IMR-90 (cell line): ENCODE results near the gene SARNP. TPM values are rescaled to one million over a fixed set of nuclear protein-coding genes. Genes with fewer than 3 reads are reported as not detected.

Experiments used
- ATAC-seq: fragments of 200-7000 bp; cut with Tn5 transposase; 2 replicates; pipeline ENCODE4 v1.9.1; 2020; ENCODE audit warnings: low read depth, mild to moderate bottlenecking, moderate library complexity
- BruUV-seq: library from RNA; stranded (reverse); fragments of 400-500 nt; replicated peaks from 2 replicates; lab custom pipeline; 2021; lab: Mats Ljungman, UMichigan
- CTCF ChIA-PET: fragments of 300-600 bp; formaldehyde crosslinking; extraction: SDS; loops from one replicate; lab custom pipeline; 2021; ENCODE audit warnings: antibody characterized with exemption; lab: Yijun Ruan, JAX
- POLR2A ChIA-PET: fragments of 300-600 bp; sonication (Branson Sonifier 250); formaldehyde crosslinking; loops from one replicate; lab custom pipeline; 2022; ENCODE audit warnings: antibody characterized with exemption; ENCODE audit not compliant: unreplicated experiment; lab: Charles Lee
- DNase-seq: peaks from one replicate; pipeline ENCODE4 v3.0.0; 2013
- H2AFZ ChIP-seq: replicated peaks from 2 replicates; pipeline ENCODE3; 2013; ENCODE audit warnings: low read length, mild to moderate bottlenecking; ENCODE audit not compliant: poor library complexity
- H2AK5ac ChIP-seq: 2 replicates; pipeline ENCODE4 v1.6.1; 2013; ENCODE audit warnings: low read depth, low read length, inconsistent platforms
- H2AK9ac ChIP-seq: replicated peaks from 2 replicates; pipeline ENCODE3; 2013; ENCODE audit warnings: mild to moderate bottlenecking, low read depth, low read length, moderate library complexity; ENCODE audit not compliant: poor library complexity
- H2BK120ac ChIP-seq: 2 replicates; pipeline ENCODE4 v1.6.1; 2013; ENCODE audit warnings: low read depth, low read length, inconsistent platforms
- H2BK15ac ChIP-seq: 3 replicates; pipeline ENCODE4 v1.6.1; 2013; ENCODE audit warnings: low read depth, low read length, inconsistent platforms
- H2BK20ac ChIP-seq: 2 replicates; pipeline ENCODE4 v1.6.1; 2013; ENCODE audit warnings: low read depth, mild to moderate bottlenecking, inconsistent platforms, low read length, moderate library complexity
- H2BK5ac ChIP-seq: 2 replicates; pipeline ENCODE4 v1.6.1; 2013; ENCODE audit warnings: mild to moderate bottlenecking, low read depth, low read length, inconsistent platforms; ENCODE audit not compliant: poor library complexity, severe bottlenecking
- H3K14ac ChIP-seq: replicated peaks from 2 replicates; pipeline ENCODE4 v1.6.1; 2013; ENCODE audit warnings: low read depth, low read length, inconsistent platforms
- H3K18ac ChIP-seq: 2 replicates; pipeline ENCODE4 v1.6.1; 2013; ENCODE audit warnings: low read depth, low read length, control low read depth
- H3K23ac ChIP-seq: 2 replicates; pipeline ENCODE4 v1.6.1; 2013; ENCODE audit warnings: low read depth, low read length, inconsistent platforms
- H3K27ac ChIP-seq: 2 replicates; pipeline ENCODE4 v1.5.1; 2013; ENCODE audit warnings: mild to moderate bottlenecking, control low read depth, low read length; ENCODE audit not compliant: insufficient read depth
- H3K27me3 ChIP-seq: 2 replicates; pipeline ENCODE4 v1.6.1; 2013; ENCODE audit warnings: low read length; ENCODE audit not compliant: control insufficient read depth, insufficient read depth
- H3K36me3 ChIP-seq: 2 replicates; pipeline ENCODE4 v1.6.1; 2013; ENCODE audit warnings: low read length, mixed read lengths; ENCODE audit not compliant: control insufficient read depth, insufficient read depth
- H3K4ac ChIP-seq: 2 replicates; pipeline ENCODE4 v1.6.1; 2013; ENCODE audit warnings: low read depth, low read length, inconsistent platforms
- H3K4me1 ChIP-seq: 2 replicates; pipeline ENCODE4 v1.6.1; 2013; ENCODE audit warnings: low read length, mixed read lengths; ENCODE audit not compliant: control insufficient read depth, insufficient read depth
- H3K4me2 ChIP-seq: 2 replicates; pipeline ENCODE4 v1.6.1; 2013; ENCODE audit warnings: low read depth, mild to moderate bottlenecking, control low read depth, low read length, moderate library complexity
- H3K4me3 ChIP-seq: 2 replicates; pipeline ENCODE4 v1.5.1; 2013; ENCODE audit warnings: low read depth, mild to moderate bottlenecking, control low read depth, low read length, moderate library complexity; ENCODE audit not compliant: insufficient read depth
- H3K56ac ChIP-seq: 2 replicates; pipeline ENCODE4 v1.6.1; 2013; ENCODE audit warnings: low read length, inconsistent platforms; ENCODE audit not compliant: insufficient read depth; ENCODE audit errors: extremely low read depth
- H3K79me1 ChIP-seq, 2 experiments: 2 replicates each; pipeline ENCODE4 v1.6.1; 2013; ENCODE audit warnings: low read length in 2 of 2, inconsistent platforms in 1 of 2, low read depth in 1 of 2
- H3K9ac ChIP-seq: 2 replicates; pipeline ENCODE4 v1.6.1; 2013; ENCODE audit warnings: low read depth, low read length, control low read depth
- H3K9me1 ChIP-seq: 2 replicates; pipeline ENCODE4 v1.6.1; 2013; ENCODE audit warnings: low read length, inconsistent platforms; ENCODE audit not compliant: insufficient read depth
- H3K9me3 ChIP-seq: 2 replicates; pipeline ENCODE4 v1.6.1; 2013; ENCODE audit warnings: low read length; ENCODE audit not compliant: control insufficient read depth, insufficient read depth
- H4K20me1 ChIP-seq: 2 replicates; pipeline ENCODE4 v1.6.1; 2013; ENCODE audit warnings: low read length, inconsistent platforms; ENCODE audit not compliant: insufficient read depth
- H4K5ac ChIP-seq: 2 replicates; pipeline ENCODE4 v1.6.1; 2013; ENCODE audit warnings: mild to moderate bottlenecking, low read depth, low read length, control low read depth
- H4K8ac ChIP-seq, 2 experiments: 2 replicates each; pipeline ENCODE4 v1.6.1; 2013; ENCODE audit warnings: low read depth in 2 of 2, low read length in 2 of 2, control low read depth in 1 of 2, inconsistent platforms in 1 of 2
- H4K91ac ChIP-seq: 2 replicates; pipeline ENCODE4 v1.6.1; 2013; ENCODE audit warnings: low read depth, low read length, inconsistent platforms; ENCODE audit not compliant: insufficient read depth
- BHLHE40 ChIP-seq: fragments of 150-350 bp; IDR thresholded peaks from 2 replicates; pipeline ENCODE4 v1.6.1; 2016; ENCODE audit warnings: mild to moderate bottlenecking, low read depth, low read length
- CEBPB ChIP-seq: IDR thresholded peaks from 2 replicates; pipeline ENCODE4 v1.6.1; 2012; ENCODE audit warnings: low read depth, low read length, improper control_type of control experiment
- CHD1 ChIP-seq: IDR thresholded peaks from 2 replicates; pipeline ENCODE4 v1.6.1; 2012; ENCODE audit warnings: low read depth, low read length, improper control_type of control experiment
- CTCF ChIP-seq: conservative IDR thresholded peaks from 2 replicates; pipeline ENCODE4 v1.5.1; 2012; ENCODE audit warnings: mild to moderate bottlenecking, low read depth, low read length, improper control_type of control experiment
- FOS ChIP-seq: fragments of 150-350 bp; IDR thresholded peaks from 2 replicates; pipeline ENCODE4 v1.6.1; 2016; ENCODE audit warnings: low read depth, low read length
- MAFK ChIP-seq: IDR thresholded peaks from 2 replicates; pipeline ENCODE4 v1.6.1; 2012; ENCODE audit warnings: low read depth, low read length, improper control_type of control experiment
- MAZ ChIP-seq: IDR thresholded peaks from 2 replicates; pipeline ENCODE4 v1.6.1; 2012; ENCODE audit warnings: low read depth, mild to moderate bottlenecking, low read length, improper control_type of control experiment, moderate library complexity, borderline replicate concordance
- MXI1 ChIP-seq: IDR thresholded peaks from 2 replicates; pipeline ENCODE4 v1.6.1; 2012; ENCODE audit warnings: low read depth, mild to moderate bottlenecking, low read length, moderate library complexity, borderline replicate concordance
- NFE2L2 ChIP-seq: fragments of 150-350 bp; IDR thresholded peaks from 2 replicates; pipeline ENCODE4 v1.6.1; 2016; ENCODE audit warnings: low read depth, mild to moderate bottlenecking, low read length
- POLR2A ChIP-seq: IDR thresholded peaks from 2 replicates; pipeline ENCODE4 v1.6.1; 2012; ENCODE audit warnings: mild to moderate bottlenecking, low read depth, low read length
- RAD21 ChIP-seq: IDR thresholded peaks from 2 replicates; pipeline ENCODE4 v1.6.1; 2012; ENCODE audit warnings: low read length, improper control_type of control experiment
- RCOR1 ChIP-seq: IDR thresholded peaks from 2 replicates; pipeline ENCODE4 v1.6.1; 2012; ENCODE audit warnings: mild to moderate bottlenecking, low read length, improper control_type of control experiment; ENCODE audit not compliant: insufficient replicate concordance
- RFX5 ChIP-seq: IDR thresholded peaks from 2 replicates; pipeline ENCODE4 v1.8.0; 2012; ENCODE audit warnings: low read depth, mild to moderate bottlenecking, low read length, moderate library complexity
- SMC3 ChIP-seq: fragments of 150-350 bp; IDR thresholded peaks from 2 replicates; pipeline ENCODE4 v1.6.1; 2016; ENCODE audit warnings: low read depth, mild to moderate bottlenecking, antibody characterized with exemption, low read length, moderate library complexity
- USF2 ChIP-seq: fragments of 150-350 bp; IDR thresholded peaks from 2 replicates; pipeline ENCODE4 v1.6.1; 2017; ENCODE audit warnings: mild to moderate bottlenecking, antibody characterized with exemption, low read length, low read depth
- WGBS, 2 experiments: methylation state at CpG; one replicate each; pipeline versions ENCODE4 v1.1.5 to v1.1.7; 2013; ENCODE audit warnings: missing lambda C conversion rate in 2 of 2; ENCODE audit not compliant: insufficient read length in 1 of 2; ENCODE audit errors: extremely low coverage in 2 of 2; 5-methylcytosine and 5-hydroxymethylcytosine counted together
- dilution Hi-C: fragments of 300-500 bp; cut with HindIII; formaldehyde crosslinking; loops from one replicate; pipeline ENCODE4 v1.14.3; 2018; ENCODE audit warnings: low sequenced_read_pairs; ENCODE audit not compliant: unreplicated experiment
- in situ Hi-C: fragments of 300-500 bp; cut with MboI; formaldehyde crosslinking; loops from 3 replicates; pipeline ENCODE4 v1.14.3; 2019; ENCODE audit warnings: low sequenced_read_pairs, inconsistent platforms, mixed read lengths
- intact Hi-C: fragments of 100-400 bp; cut with micrococcal nuclease; formaldehyde crosslinking; loops from 2 replicates; pipeline ENCODE4 v1.10.0; 2022
- polyA plus RNA-seq, 3 experiments: library from polyadenylated mRNA; depleted of rRNA; stranded (reverse); fragments of >200 nt; gene quantifications; 2 replicates each; pipeline ENCODE4 v1.2.3, GENCODE V29; 2012; ENCODE audit warnings: low replicate concordance in 1 of 3
- total RNA-seq: library from RNA; depleted of rRNA; stranded (reverse); fragments of >200 nt; gene quantifications from 2 replicates; pipeline ENCODE4 v1.2.3, GENCODE V29; 2012

The SARNP gene
- total and polyA plus RNA-seq, 2 of the 4 experiments (the other 2 are of a cell fraction), result 46.8 to 103 TPM

- POLR2A ChIA-PET, result no interaction called here
- Histone ChIP-seq H3K4ac (peak within 1 kb of the TSS; percentile 95), H3K36me3 (peaks cover 21% of the 10 kb centered on the region), H2BK15ac (peak within 1 kb of the TSS; percentile 94; the same call in 2 of the 3 replicates), H3K18ac (peak within 1 kb of the TSS; percentile 64), H3K56ac (peak within 1 kb of the TSS; percentile 77), H2AK5ac (peak within 1 kb of the TSS; percentile 97), H4K91ac (peak within 1 kb of the TSS; percentile 81), H3K27ac (peak within 1 kb of the TSS; percentile 67), H4K5ac (peak within 1 kb of the TSS; percentile 60), H2BK120ac (peak within 1 kb of the TSS; percentile 87), H3K4me1 (peaks cover 19% of the 10 kb centered on the region), H3K4me2 (peak within 1 kb of the TSS; percentile 93), H2AK9ac (peak within 1 kb of the TSS; percentile 96), H4K8ac (peak within 1 kb of the TSS; percentile 80 to 96), H3K23ac (peak within 1 kb of the TSS; percentile 71; the same call in 1 of the 2 replicates), H3K14ac (peak within 1 kb of the TSS; percentile 84), H2AFZ (peak within 1 kb of the TSS; percentile 82), H3K9me3 (no peaks in the 10 kb centered on the region), H3K27me3 (no peaks in the 10 kb centered on the region), H3K9ac (peak within 1 kb of the TSS; percentile 73), H4K20me1 (no peaks in the 10 kb centered on the region), H2BK5ac (peak within 1 kb of the TSS; percentile 49), H2BK20ac (peak within 1 kb of the TSS; percentile 96), H3K4me3 (peak within 1 kb of the TSS; percentile 59), H3K9me1 (peaks cover 21% of the 10 kb centered on the region), H3K79me1 (peaks cover 13 to 37% of the 10 kb centered on the region in 2 experiments)
- intact Hi-C loops (no loop called here), dilution Hi-C loops (no loop called here), in situ Hi-C loops (no loop called here)
- DNase-seq, result peak; percentile 82
- CTCF ChIA-PET, result interaction anchor here (0.5 to 1.1 kb wide), 2 partner anchors 23 to 139 kb away, joined by 3 read pairs; no protein-coding TSS in a partner anchor
- BruUV-seq, result no TSS peak
- peak; percentile 80 for ATAC-seq
- 100% methylated on average over 2 of the region's 10 CpGs; no CpG with 5 or more reads in 1 of the 2 experiments for WGBS, 2 experiments
- TF ChIP-seq MAZ, result peak; percentile 40; the same call in 1 of the 2 replicates
- no peak for TF ChIP-seq BHLHE40
- TF ChIP-seq CEBPB, result peak; percentile 98
- 0 out of 2 replicates have a peak, but pooled peaks have one; percentile 7 for TF ChIP-seq SMC3
- no peak for TF ChIP-seq MXI1
- peak; percentile 82 for TF ChIP-seq POLR2A
- TF ChIP-seq CTCF, result 0 out of 2 replicates have a peak, but pooled peaks have one; percentile 11
- no peak for TF ChIP-seq MAFK
- no peak for TF ChIP-seq NFE2L2
- no peak for TF ChIP-seq CHD1
- TF ChIP-seq RFX5, result no peak
- TF ChIP-seq FOS, result peak; percentile 86
- no peak for TF ChIP-seq RCOR1
- TF ChIP-seq USF2, result no peak
- no peak for TF ChIP-seq RAD21
Measured at GRCh38 chr12:55842681-55843429, 25.3 kb upstream of the SARNP start, which contains the start of gene MMP19. Gene MMP19, minus strand, starts transcription at chr12:55842936. Its CDS starts 106 bp downstream, at chr12:55842830.
